GM19328 (cell line): ENCODE results near the gene SRRD.

Experiments used
- ATAC-seq: cut with Tn5 transposase; IDR thresholded peaks from one replicate; pipeline ENCODE4 v1.9.1; 2021; ENCODE audit warnings: mild to moderate bottlenecking, moderate library complexity; ENCODE audit not compliant: unreplicated experiment

The SRRD gene

DNA sequence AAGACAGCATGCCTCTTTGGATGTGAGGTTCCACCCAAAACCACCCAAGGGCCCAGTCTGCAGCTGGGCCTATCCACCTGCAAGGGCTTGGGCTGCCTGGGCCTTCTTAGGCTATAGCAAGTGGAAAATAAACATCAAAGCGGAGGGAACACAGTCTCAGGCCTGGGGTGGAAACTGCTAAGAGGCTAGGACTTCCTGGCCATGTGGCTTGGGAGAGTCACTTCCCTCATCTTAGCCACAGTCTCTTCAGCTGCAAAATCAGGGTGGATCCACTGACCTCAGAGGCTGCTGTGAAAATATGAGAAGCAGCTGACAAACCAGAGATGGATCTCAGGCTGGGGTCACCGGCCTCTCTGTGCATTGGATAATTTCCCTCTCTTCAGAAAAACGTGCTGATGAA, 59.2 kb downstream of the SRRD start:
- ATAC-seq: no peak
